Fibroblast of pulmonary artery (primary cell): ENCODE results near the gene ZC3H7B.

ENCODE experiments used
- DNase-seq: peaks from one replicate; pipeline ENCODE4 v3.0.0-alpha.2; 2010; ENCODE audit warnings: low read depth
- H3K4me3 ChIP-seq: replicated peaks from 2 replicates; pipeline ENCODE4 v1.5.1; 2011; ENCODE audit warnings: low read depth, mild to moderate bottlenecking, control low read depth, low read length, moderate library complexity
- CTCF ChIP-seq: IDR thresholded peaks from 2 replicates; pipeline ENCODE4 v1.5.1; 2011; ENCODE audit warnings: mild to moderate bottlenecking, control low read depth, low read length, inconsistent platforms; ENCODE audit errors: missing control alignments

ZC3H7B gene

GRCh38 chr22:41261541-41262249 lies 39.6 kb upstream of the ZC3H7B start:
- DNase-seq = no peak
- TF ChIP-seq CTCF = no peak
- H3K4me3 ChIP-seq = no peak overlapping the region

- no peak overlapping the region for H3K4me3 ChIP-seq
- DNase-seq = no peak
- TF ChIP-seq CTCF = no peak
These were observed 39.0 kb upstream of the ZC3H7B start for GRCh38 chr22:41262250-41262765.

- DNase-seq = no peak
- no peak for TF ChIP-seq CTCF
- no peak overlapping the region for H3K4me3 ChIP-seq
These were observed 37.6 kb upstream of the ZC3H7B start for GRCh38 chr22:41263704-41264103.

GRCh38 chr22:41264408-41264941 lies 36.9 kb upstream of the ZC3H7B start:
- DNase-seq = no peak
- no peak overlapping the region for H3K4me3 ChIP-seq
- no peak for TF ChIP-seq CTCF

- no peak for TF ChIP-seq CTCF
- no peak overlapping the region for H3K4me3 ChIP-seq
- DNase-seq = no peak
These were observed 33.4 kb upstream of the ZC3H7B start for GRCh38 chr22:41267958-41268357.

GRCh38 chr22:41271787-41272186 lies 29.5 kb upstream of the ZC3H7B start:
- no peak for TF ChIP-seq CTCF
- H3K4me3 ChIP-seq = no peak overlapping the region
- no peak for DNase-seq

GRCh38 chr22:41273128-41273527 lies 28.2 kb upstream of the ZC3H7B start:
- TF ChIP-seq CTCF = no peak
- H3K4me3 ChIP-seq = no peak overlapping the region
- DNase-seq = no peak
